Activated T-helper 17 cell treated with anti-CD3 and anti-CD28 coated beads, Interleukin-2, amount 50 U/mL, for 72 hours (primary cell): ENCODE data around the gene ELANE. TPM values are rescaled to one million over a fixed set of nuclear protein-coding genes. Genes with fewer than 3 reads are reported as not detected.
"Not testable (repeated sequence)": the region's sequence is repeated elsewhere in the genome, so short reads cannot be mapped to it uniquely, and the experiment has no call there.

ENCODE experiments used
- ATAC-seq: fragments of 150-1000 bp; cut with Tn5 transposase; replicated peaks from 2 replicates; pipeline ENCODE4 v1.10.0; 2021; ENCODE audit warnings: mild to moderate bottlenecking, moderate library complexity
- H3K27ac Mint-ChIP-seq: one replicate; pipeline ENCODE4 v1.8.0; 2022; ENCODE audit warnings: mixed read lengths
- H3K27me3 Mint-ChIP-seq: one replicate; pipeline ENCODE4 v1.8.0; 2022; ENCODE audit warnings: mixed read lengths
- H3K36me3 Mint-ChIP-seq: one replicate; pipeline ENCODE4 v1.8.0; 2022; ENCODE audit warnings: low read depth, mild to moderate bottlenecking, mixed read lengths
- H3K4me1 Mint-ChIP-seq: one replicate; pipeline ENCODE4 v1.8.0; 2022; ENCODE audit warnings: mixed read lengths
- H3K4me3 Mint-ChIP-seq: one replicate; pipeline ENCODE4 v1.8.0; 2022; ENCODE audit warnings: mild to moderate bottlenecking, mixed read lengths
- H3K9me3 Mint-ChIP-seq: one replicate; pipeline ENCODE4 v1.8.0; 2022; ENCODE audit warnings: mixed read lengths
- total RNA-seq, 2 donors: library from RNA; stranded (reverse); gene quantifications; one replicate each; pipeline ENCODE4 v1.2.3, GENCODE V29; 2022

Gene ELANE
- total RNA-seq, 2 donors from 2014 or later: not detected

- H3K4me1 Mint-ChIP-seq: peaks cover 4% of the 10 kb centered on the region
- peaks cover 48% of the 10 kb centered on the region for H3K36me3 Mint-ChIP-seq
- ATAC-seq: no peak
- H3K27ac Mint-ChIP-seq: no peak overlapping the region
- H3K27me3 Mint-ChIP-seq: no peaks in the 10 kb centered on the region
- no peaks in the 10 kb centered on the region for H3K9me3 Mint-ChIP-seq
- H3K4me3 Mint-ChIP-seq: no peak overlapping the region
Observed at GRCh38 chr19:883661-884211, 31.6 kb downstream of the ELANE start.

- Mint-ChIP-seq H3K36me3 (peaks cover 55% of the 10 kb centered on the region), H3K4me1 (no peaks in the 10 kb centered on the region), H3K9me3 (no peaks in the 10 kb centered on the region), H3K27ac (no peak overlapping the region), H3K4me3 (no peak overlapping the region), H3K27me3 (no peaks in the 10 kb centered on the region)
- no peak for ATAC-seq
Observed at GRCh38 chr19:884420-885211, 32.5 kb downstream of the ELANE start.

- Mint-ChIP-seq H3K9me3 (no peaks in the 10 kb centered on the region), H3K27me3 (no peaks in the 10 kb centered on the region), H3K4me3 (no peak overlapping the region), H3K4me1 (no peaks in the 10 kb centered on the region), H3K36me3 (peaks cover 56% of the 10 kb centered on the region), H3K27ac (no peak overlapping the region)
- no peak for ATAC-seq
Observed at GRCh38 chr19:885536-886224, 33.6 kb downstream of the ELANE start.

- Mint-ChIP-seq H3K27ac (no peak overlapping the region), H3K4me3 (no peak overlapping the region), H3K4me1 (no peaks in the 10 kb centered on the region), H3K27me3 (no peaks in the 10 kb centered on the region), H3K36me3 (peaks cover 47% of the 10 kb centered on the region), H3K9me3 (no peaks in the 10 kb centered on the region)
- no peak for ATAC-seq
Observed at GRCh38 chr19:887072-887471, 35.0 kb downstream of the ELANE start.

- H3K9me3 Mint-ChIP-seq: no peaks in the 10 kb centered on the region
- peak overlapping the region; percentile 6 for H3K4me3 Mint-ChIP-seq
- H3K4me1 Mint-ChIP-seq: no peaks in the 10 kb centered on the region
- no peaks in the 10 kb centered on the region for H3K27me3 Mint-ChIP-seq
- H3K27ac Mint-ChIP-seq: no peak overlapping the region
- no peak for ATAC-seq
- H3K36me3 Mint-ChIP-seq: peaks cover 42% of the 10 kb centered on the region
Observed at GRCh38 chr19:887599-887998, 35.5 kb downstream of the ELANE start.

- H3K4me3 Mint-ChIP-seq: peak overlapping the region; percentile 31
- no peaks in the 10 kb centered on the region for H3K9me3 Mint-ChIP-seq
- H3K36me3 Mint-ChIP-seq: peaks cover 45% of the 10 kb centered on the region
- peak; percentile 17 for ATAC-seq
- H3K4me1 Mint-ChIP-seq: peaks cover 5% of the 10 kb centered on the region
- H3K27me3 Mint-ChIP-seq: no peaks in the 10 kb centered on the region
- peak overlapping the region; percentile 25 for H3K27ac Mint-ChIP-seq
Observed at GRCh38 chr19:888581-889385, 36.7 kb downstream of the ELANE start.

- ATAC-seq: no peak
- Mint-ChIP-seq H3K36me3 (peaks cover 42% of the 10 kb centered on the region), H3K27me3 (no peaks in the 10 kb centered on the region), H3K9me3 (no peaks in the 10 kb centered on the region), H3K27ac (no peak overlapping the region), H3K4me3 (no peak overlapping the region), H3K4me1 (peaks cover 5% of the 10 kb centered on the region)
Observed at GRCh38 chr19:889662-890295, 37.7 kb downstream of the ELANE start.

GRCh38 chr19:890831-891230 is 38.7 kb downstream of the ELANE start:
- peak overlapping the region; percentile 66 for H3K4me3 Mint-ChIP-seq
- ATAC-seq: no peak

GRCh38 chr19:891421-892200 is 39.5 kb downstream of the ELANE start:
- not testable (repeated sequence) for ATAC-seq, H3K4me1 Mint-ChIP-seq, H3K9me3 Mint-ChIP-seq, H3K27me3 Mint-ChIP-seq
- peak overlapping the region; percentile 85 for H3K4me3 Mint-ChIP-seq
- H3K27ac Mint-ChIP-seq: peak overlapping the region; percentile 99
- H3K36me3 Mint-ChIP-seq: peaks cover 38% of the 10 kb centered on the region

More at GRCh38 chr19:890831-891230, 38.7 kb downstream of the ELANE start:
- no peaks in the 10 kb centered on the region for H3K27me3 Mint-ChIP-seq
- H3K4me1 Mint-ChIP-seq: peaks cover 5% of the 10 kb centered on the region
- no peaks in the 10 kb centered on the region for H3K9me3 Mint-ChIP-seq
- H3K36me3 Mint-ChIP-seq: peaks cover 33% of the 10 kb centered on the region
- H3K27ac Mint-ChIP-seq: peak overlapping the region; percentile 30

GRCh38 chr19:892243-892893 is 40.3 kb downstream of the ELANE start:
- Mint-ChIP-seq H3K4me1 (peaks cover 5% of the 10 kb centered on the region), H3K9me3 (no peaks in the 10 kb centered on the region), H3K27me3 (no peaks in the 10 kb centered on the region), H3K36me3 (peaks cover 38% of the 10 kb centered on the region), H3K27ac (peak overlapping the region; percentile 99), H3K4me3 (peak overlapping the region; percentile 85)
- ATAC-seq: no peak

GRCh38 chr19:892894-893689 is 41.0 kb downstream of the ELANE start, which contains the start of the genes MED16 and RNU6-9:
Gene MED16, minus strand, starts transcription at chr19:893187. Its CDS starts 2,056 bp downstream, at chr19:891131.
Gene RNU6-9, plus strand, starts transcription at chr19:893484.
- peaks cover 5% of the 10 kb centered on the region for H3K4me1 Mint-ChIP-seq
- no peaks in the 10 kb centered on the region for H3K27me3 Mint-ChIP-seq
- peak; percentile 94 for ATAC-seq
- peak within 1 kb of the TSS; percentile 99 for H3K27ac Mint-ChIP-seq
- H3K9me3 Mint-ChIP-seq: no peaks in the 10 kb centered on the region
- H3K36me3 Mint-ChIP-seq: peaks cover 38% of the 10 kb centered on the region
- peak within 1 kb of the TSS; percentile 85 for H3K4me3 Mint-ChIP-seq

GRCh38 chr19:896434-896833 is 44.3 kb downstream of the ELANE start:
- Mint-ChIP-seq H3K9me3 (no peaks in the 10 kb centered on the region), H3K36me3 (peaks cover 54% of the 10 kb centered on the region), H3K4me3 (no peak overlapping the region), H3K27ac (no peak overlapping the region), H3K4me1 (peaks cover 5% of the 10 kb centered on the region), H3K27me3 (no peaks in the 10 kb centered on the region)
- ATAC-seq: no peak
